IMR-90 (cell line): ENCODE results near the gene NKTR. TPM values are rescaled to one million over a fixed set of nuclear protein-coding genes. Genes with fewer than 3 reads are reported as not detected.

Experiments used
- ATAC-seq: fragments of 200-7000 bp; cut with Tn5 transposase; 2 replicates; pipeline ENCODE4 v1.9.1; 2020; ENCODE audit warnings: low read depth, mild to moderate bottlenecking, moderate library complexity
- BruUV-seq: library from RNA; stranded (reverse); fragments of 400-500 nt; replicated peaks from 2 replicates; lab custom pipeline; 2021; lab: Mats Ljungman, UMichigan
- CTCF ChIA-PET: fragments of 300-600 bp; formaldehyde crosslinking; extraction: SDS; loops from one replicate; lab custom pipeline; 2021; ENCODE audit warnings: antibody characterized with exemption; lab: Yijun Ruan, JAX
- POLR2A ChIA-PET: fragments of 300-600 bp; sonication (Branson Sonifier 250); formaldehyde crosslinking; loops from one replicate; lab custom pipeline; 2022; ENCODE audit warnings: antibody characterized with exemption; ENCODE audit not compliant: unreplicated experiment; lab: Charles Lee
- DNase-seq: peaks from one replicate; pipeline ENCODE4 v3.0.0; 2013
- H2AFZ ChIP-seq: replicated peaks from 2 replicates; pipeline ENCODE3; 2013; ENCODE audit warnings: low read length, mild to moderate bottlenecking; ENCODE audit not compliant: poor library complexity
- H2AK5ac ChIP-seq: 2 replicates; pipeline ENCODE4 v1.6.1; 2013; ENCODE audit warnings: low read depth, low read length, inconsistent platforms
- H2AK9ac ChIP-seq: replicated peaks from 2 replicates; pipeline ENCODE3; 2013; ENCODE audit warnings: mild to moderate bottlenecking, low read depth, low read length, moderate library complexity; ENCODE audit not compliant: poor library complexity
- H2BK120ac ChIP-seq: 2 replicates; pipeline ENCODE4 v1.6.1; 2013; ENCODE audit warnings: low read depth, low read length, inconsistent platforms
- H2BK15ac ChIP-seq: 3 replicates; pipeline ENCODE4 v1.6.1; 2013; ENCODE audit warnings: low read depth, low read length, inconsistent platforms
- H2BK20ac ChIP-seq: 2 replicates; pipeline ENCODE4 v1.6.1; 2013; ENCODE audit warnings: low read depth, mild to moderate bottlenecking, inconsistent platforms, low read length, moderate library complexity
- H2BK5ac ChIP-seq: 2 replicates; pipeline ENCODE4 v1.6.1; 2013; ENCODE audit warnings: mild to moderate bottlenecking, low read depth, low read length, inconsistent platforms; ENCODE audit not compliant: poor library complexity, severe bottlenecking
- H3K14ac ChIP-seq: replicated peaks from 2 replicates; pipeline ENCODE4 v1.6.1; 2013; ENCODE audit warnings: low read depth, low read length, inconsistent platforms
- H3K18ac ChIP-seq: 2 replicates; pipeline ENCODE4 v1.6.1; 2013; ENCODE audit warnings: low read depth, low read length, control low read depth
- H3K23ac ChIP-seq: 2 replicates; pipeline ENCODE4 v1.6.1; 2013; ENCODE audit warnings: low read depth, low read length, inconsistent platforms
- H3K27ac ChIP-seq: 2 replicates; pipeline ENCODE4 v1.5.1; 2013; ENCODE audit warnings: mild to moderate bottlenecking, control low read depth, low read length; ENCODE audit not compliant: insufficient read depth
- H3K27me3 ChIP-seq: 2 replicates; pipeline ENCODE4 v1.6.1; 2013; ENCODE audit warnings: low read length; ENCODE audit not compliant: control insufficient read depth, insufficient read depth
- H3K36me3 ChIP-seq: 2 replicates; pipeline ENCODE4 v1.6.1; 2013; ENCODE audit warnings: low read length, mixed read lengths; ENCODE audit not compliant: control insufficient read depth, insufficient read depth
- H3K4ac ChIP-seq: 2 replicates; pipeline ENCODE4 v1.6.1; 2013; ENCODE audit warnings: low read depth, low read length, inconsistent platforms
- H3K4me1 ChIP-seq: 2 replicates; pipeline ENCODE4 v1.6.1; 2013; ENCODE audit warnings: low read length, mixed read lengths; ENCODE audit not compliant: control insufficient read depth, insufficient read depth
- H3K4me2 ChIP-seq: 2 replicates; pipeline ENCODE4 v1.6.1; 2013; ENCODE audit warnings: low read depth, mild to moderate bottlenecking, control low read depth, low read length, moderate library complexity
- H3K4me3 ChIP-seq: 2 replicates; pipeline ENCODE4 v1.5.1; 2013; ENCODE audit warnings: low read depth, mild to moderate bottlenecking, control low read depth, low read length, moderate library complexity; ENCODE audit not compliant: insufficient read depth
- H3K56ac ChIP-seq: 2 replicates; pipeline ENCODE4 v1.6.1; 2013; ENCODE audit warnings: low read length, inconsistent platforms; ENCODE audit not compliant: insufficient read depth; ENCODE audit errors: extremely low read depth
- H3K79me1 ChIP-seq, 2 experiments: 2 replicates each; pipeline ENCODE4 v1.6.1; 2013; ENCODE audit warnings: low read length in 2 of 2, inconsistent platforms in 1 of 2, low read depth in 1 of 2
- H3K9ac ChIP-seq: 2 replicates; pipeline ENCODE4 v1.6.1; 2013; ENCODE audit warnings: low read depth, low read length, control low read depth
- H3K9me1 ChIP-seq: 2 replicates; pipeline ENCODE4 v1.6.1; 2013; ENCODE audit warnings: low read length, inconsistent platforms; ENCODE audit not compliant: insufficient read depth
- H3K9me3 ChIP-seq: 2 replicates; pipeline ENCODE4 v1.6.1; 2013; ENCODE audit warnings: low read length; ENCODE audit not compliant: control insufficient read depth, insufficient read depth
- H4K20me1 ChIP-seq: 2 replicates; pipeline ENCODE4 v1.6.1; 2013; ENCODE audit warnings: low read length, inconsistent platforms; ENCODE audit not compliant: insufficient read depth
- H4K5ac ChIP-seq: 2 replicates; pipeline ENCODE4 v1.6.1; 2013; ENCODE audit warnings: mild to moderate bottlenecking, low read depth, low read length, control low read depth
- H4K8ac ChIP-seq, 2 experiments: 2 replicates each; pipeline ENCODE4 v1.6.1; 2013; ENCODE audit warnings: low read depth in 2 of 2, low read length in 2 of 2, control low read depth in 1 of 2, inconsistent platforms in 1 of 2
- H4K91ac ChIP-seq: 2 replicates; pipeline ENCODE4 v1.6.1; 2013; ENCODE audit warnings: low read depth, low read length, inconsistent platforms; ENCODE audit not compliant: insufficient read depth
- FOS ChIP-seq: fragments of 150-350 bp; IDR thresholded peaks from 2 replicates; pipeline ENCODE4 v1.6.1; 2016; ENCODE audit warnings: low read depth, low read length
- MAZ ChIP-seq: IDR thresholded peaks from 2 replicates; pipeline ENCODE4 v1.6.1; 2012; ENCODE audit warnings: low read depth, mild to moderate bottlenecking, low read length, improper control_type of control experiment, moderate library complexity, borderline replicate concordance
- MXI1 ChIP-seq: IDR thresholded peaks from 2 replicates; pipeline ENCODE4 v1.6.1; 2012; ENCODE audit warnings: low read depth, mild to moderate bottlenecking, low read length, moderate library complexity, borderline replicate concordance
- NFE2L2 ChIP-seq: fragments of 150-350 bp; IDR thresholded peaks from 2 replicates; pipeline ENCODE4 v1.6.1; 2016; ENCODE audit warnings: low read depth, mild to moderate bottlenecking, low read length
- RAD21 ChIP-seq: IDR thresholded peaks from 2 replicates; pipeline ENCODE4 v1.6.1; 2012; ENCODE audit warnings: low read length, improper control_type of control experiment
- SMC3 ChIP-seq: fragments of 150-350 bp; IDR thresholded peaks from 2 replicates; pipeline ENCODE4 v1.6.1; 2016; ENCODE audit warnings: low read depth, mild to moderate bottlenecking, antibody characterized with exemption, low read length, moderate library complexity
- WGBS, 2 experiments: methylation state at CpG; one replicate each; pipeline versions ENCODE4 v1.1.5 to v1.1.7; 2013; ENCODE audit warnings: missing lambda C conversion rate in 2 of 2; ENCODE audit not compliant: insufficient read length in 1 of 2; ENCODE audit errors: extremely low coverage in 2 of 2; 5-methylcytosine and 5-hydroxymethylcytosine counted together
- dilution Hi-C: fragments of 300-500 bp; cut with HindIII; formaldehyde crosslinking; loops from one replicate; pipeline ENCODE4 v1.14.3; 2018; ENCODE audit warnings: low sequenced_read_pairs; ENCODE audit not compliant: unreplicated experiment
- in situ Hi-C: fragments of 300-500 bp; cut with MboI; formaldehyde crosslinking; loops from 3 replicates; pipeline ENCODE4 v1.14.3; 2019; ENCODE audit warnings: low sequenced_read_pairs, inconsistent platforms, mixed read lengths
- intact Hi-C: fragments of 100-400 bp; cut with micrococcal nuclease; formaldehyde crosslinking; loops from 2 replicates; pipeline ENCODE4 v1.10.0; 2022
- polyA plus RNA-seq, 3 experiments: library from polyadenylated mRNA; depleted of rRNA; stranded (reverse); fragments of >200 nt; gene quantifications; 2 replicates each; pipeline ENCODE4 v1.2.3, GENCODE V29; 2012; ENCODE audit warnings: low replicate concordance in 1 of 3
- total RNA-seq: library from RNA; depleted of rRNA; stranded (reverse); fragments of >200 nt; gene quantifications from 2 replicates; pipeline ENCODE4 v1.2.3, GENCODE V29; 2012
- TF ChIP-seq, protein P1 (sequence below): fragments of 150-350 bp; IDR thresholded peaks from 2 replicates; pipeline ENCODE4 v1.6.1; 2016; ENCODE audit warnings: low read depth, mild to moderate bottlenecking, low read length, moderate library complexity, borderline replicate concordance

The NKTR gene
- total and polyA plus RNA-seq, 2 of the 4 experiments (the other 2 are of a cell fraction) = 24.0 to 30.7 TPM

DNA sequence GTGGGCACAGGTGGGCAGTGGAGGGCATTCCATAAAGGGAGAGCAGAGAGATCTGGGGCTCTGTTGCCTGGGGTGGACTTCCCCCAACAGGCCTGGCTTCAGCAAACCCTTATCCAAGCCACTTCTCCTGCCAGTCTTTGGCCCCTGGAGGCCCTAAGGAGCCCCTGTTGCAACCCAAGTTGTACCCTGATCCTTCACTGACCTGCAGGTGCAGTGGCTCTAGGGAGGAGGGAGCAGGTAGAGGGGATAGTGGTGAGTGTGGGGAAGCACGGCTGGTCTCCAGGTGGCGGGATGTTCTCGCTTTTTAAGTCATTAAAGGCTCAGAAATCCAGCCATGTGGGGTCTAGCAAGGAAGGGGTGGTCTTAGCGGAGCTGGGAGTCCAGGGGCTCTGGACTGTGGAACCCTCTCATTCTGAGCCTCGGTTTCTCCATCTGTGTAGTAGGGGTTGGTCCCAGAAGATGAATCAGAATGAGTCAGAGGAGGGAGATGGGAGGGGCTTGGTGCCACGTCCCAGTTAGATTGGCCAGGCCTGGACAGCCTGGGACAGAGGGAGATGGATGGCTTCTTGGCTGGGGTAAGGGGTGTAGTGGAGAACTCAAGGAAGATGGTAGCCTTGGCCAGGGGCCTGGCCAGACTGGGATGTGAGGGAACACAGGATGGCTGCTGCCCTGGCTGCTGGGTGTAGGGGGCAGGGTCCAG, 55.6 kb downstream of the NKTR start:
- Histone ChIP-seq H4K91ac (peak overlapping the region; percentile 89; the same call in 1 of the 2 replicates), H2AK5ac (peak overlapping the region; percentile 70), H3K18ac (no peak overlapping the region), H3K9ac (no peak overlapping the region), H3K14ac (no peak overlapping the region), H3K4me1 (peaks cover 34% of the 10 kb centered on the region), H2BK20ac (no peak overlapping the region), H2BK120ac (no peak overlapping the region), H2AFZ (peak overlapping the region; percentile 54), H4K5ac (no peak overlapping the region), H3K36me3 (peaks cover 16% of the 10 kb centered on the region; the same call in 1 of the 2 replicates), H2BK15ac (no peak overlapping the region), H3K56ac (no peak overlapping the region), H3K23ac (no peak overlapping the region), H4K20me1 (peaks cover 42% of the 10 kb centered on the region), H3K9me1 (peaks cover 42% of the 10 kb centered on the region), H2BK5ac (peak overlapping the region; percentile 2), H3K4me2 (0 out of 2 replicates have a peak overlapping the region, but pooled peaks have one; percentile 88), H3K4ac (peak overlapping the region; percentile 88), H2AK9ac (peak overlapping the region; percentile 99), H3K4me3 (no peak overlapping the region), H3K27ac (no peak overlapping the region), H3K79me1 (peaks cover 25 to 70% of the 10 kb centered on the region in 2 experiments), H4K8ac (no peak overlapping the region; a peak in 1 of 4 replicates), H3K9me3 (no peaks in the 10 kb centered on the region), H3K27me3 (no peaks in the 10 kb centered on the region)
- DNase-seq (peak; percentile 45), ATAC-seq (no peak)
- in situ Hi-C loops (no loop called here), dilution Hi-C loops (no loop called here), intact Hi-C loops (loop anchor here (5.0 kb wide), 1 partner anchor 564 kb away; the partner anchor contains the start of gene TRAK1)
- TF ChIP-seq NFE2L2 (no peak), MAZ (no peak), MXI1 (no peak), FOS (peak; percentile 29; the same call in 1 of the 2 replicates), SMC3 (no peak), RAD21 (no peak)
- TF ChIP-seq, protein P1, sequence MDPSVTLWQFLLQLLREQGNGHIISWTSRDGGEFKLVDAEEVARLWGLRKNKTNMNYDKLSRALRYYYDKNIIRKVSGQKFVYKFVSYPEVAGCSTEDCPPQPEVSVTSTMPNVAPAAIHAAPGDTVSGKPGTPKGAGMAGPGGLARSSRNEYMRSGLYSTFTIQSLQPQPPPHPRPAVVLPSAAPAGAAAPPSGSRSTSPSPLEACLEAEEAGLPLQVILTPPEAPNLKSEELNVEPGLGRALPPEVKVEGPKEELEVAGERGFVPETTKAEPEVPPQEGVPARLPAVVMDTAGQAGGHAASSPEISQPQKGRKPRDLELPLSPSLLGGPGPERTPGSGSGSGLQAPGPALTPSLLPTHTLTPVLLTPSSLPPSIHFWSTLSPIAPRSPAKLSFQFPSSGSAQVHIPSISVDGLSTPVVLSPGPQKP = no peak
- no TSS peak for BruUV-seq
- ChIA-PET POLR2A (no interaction called here), CTCF (no interaction called here)
- no CpG with 5 or more reads among the region's 6 CpGs for WGBS, 2 experiments
